DND-41 (cell line): ENCODE results near the gene CANX.

Source experiments
- ATAC-seq: fragments of 200-7000 bp; cut with Tn5 transposase; 3 replicates; pipeline ENCODE4 v1.9.1; 2021; ENCODE audit warnings: low read depth; ENCODE audit not compliant: insufficient read depth
- DNase-seq: peaks from one replicate; pipeline ENCODE4 v3.0.0-alpha.2; 2020
- H2AFZ ChIP-seq: 2 replicates; pipeline ENCODE4 v1.6.0; 2012; ENCODE audit warnings: low read depth, low read length
- H3K27ac ChIP-seq: 2 replicates; pipeline ENCODE4 v1.5.1; 2012; ENCODE audit warnings: low read length, inconsistent platforms
- H3K27me3 ChIP-seq: fragments of 200-600 bp; sonication (generic); 2 replicates; pipeline ENCODE4 v1.6.0; 2012; ENCODE audit warnings: low read length, mild to moderate bottlenecking, inconsistent platforms; ENCODE audit not compliant: insufficient read depth, poor library complexity
- H3K36me3 ChIP-seq: 2 replicates; pipeline ENCODE4 v1.5.1; 2012; ENCODE audit warnings: low read length, inconsistent platforms; ENCODE audit not compliant: insufficient read depth
- H3K4me1 ChIP-seq: 2 replicates; pipeline ENCODE4 v1.5.1; 2012; ENCODE audit warnings: mild to moderate bottlenecking, low read length; ENCODE audit not compliant: insufficient read depth
- H3K4me2 ChIP-seq: 2 replicates; pipeline ENCODE4 v1.6.0; 2012; ENCODE audit warnings: mild to moderate bottlenecking, moderate library complexity, low read length, inconsistent platforms; ENCODE audit not compliant: insufficient read depth
- H3K4me3 ChIP-seq, 2 experiments: fragments of 200-600 bp in 1 of 2; shearing (Covaris generic) in 1 of 2; 2 replicates each; pipeline ENCODE4 v1.5.1; 2012 to 2016; ENCODE audit warnings: inconsistent platforms in 2 of 2, low read length in 2 of 2, mild to moderate bottlenecking in 2 of 2, low read depth in 1 of 2, moderate library complexity in 1 of 2
- H3K79me2 ChIP-seq: 2 replicates; pipeline ENCODE4 v1.6.0; 2012; ENCODE audit warnings: low read length, inconsistent platforms; ENCODE audit not compliant: insufficient read depth
- H3K9ac ChIP-seq: 2 replicates; pipeline ENCODE4 v1.6.0; 2012; ENCODE audit warnings: low read depth, mild to moderate bottlenecking, inconsistent platforms, low read length, moderate library complexity
- H3K9me3 ChIP-seq: 2 replicates; pipeline ENCODE4 v1.5.1; 2012; ENCODE audit warnings: low read length, moderate library complexity, mild to moderate bottlenecking, inconsistent platforms; ENCODE audit not compliant: insufficient read depth, severe bottlenecking
- H4K20me1 ChIP-seq: 2 replicates; pipeline ENCODE4 v1.6.0; 2012; ENCODE audit warnings: low read length; ENCODE audit not compliant: insufficient read depth
- CTCF ChIP-seq: IDR thresholded peaks from 2 replicates; pipeline ENCODE4 v1.5.1; 2012; ENCODE audit warnings: borderline replicate concordance, low read length, moderate library complexity, mild to moderate bottlenecking; ENCODE audit not compliant: poor library complexity, severe bottlenecking; ENCODE audit errors: extremely low read depth
- EZH2 ChIP-seq: IDR thresholded peaks from 3 replicates; pipeline ENCODE4 v1.6.1; 2012; ENCODE audit warnings: borderline replicate concordance, low read depth, mild to moderate bottlenecking, moderate library complexity, low read length, inconsistent platforms; ENCODE audit not compliant: severe bottlenecking

The CANX gene

GRCh38 chr5:179729727-179730126 is 31.0 kb downstream of the CANX start:
- Histone ChIP-seq H3K9me3 (no peaks in the 10 kb centered on the region), H3K27ac (no peak overlapping the region), H4K20me1 (peaks cover 10% of the 10 kb centered on the region; the same call in 1 of the 2 replicates), H3K36me3 (peaks cover 61% of the 10 kb centered on the region), H3K9ac (no peak overlapping the region), H3K4me1 (peaks cover 22% of the 10 kb centered on the region), H3K4me3 (no peak overlapping the region), H3K4me2 (no peak overlapping the region), H3K79me2 (peaks cover 21% of the 10 kb centered on the region), H2AFZ (no peak overlapping the region), H3K27me3 (no peaks in the 10 kb centered on the region)
- DNase-seq = no peak
- no peak for ATAC-seq
- TF ChIP-seq CTCF = no peak
- TF ChIP-seq EZH2 = no peak

- Histone ChIP-seq H3K79me2 (peaks cover 27% of the 10 kb centered on the region), H2AFZ (no peak overlapping the region), H4K20me1 (peaks cover 14% of the 10 kb centered on the region; the same call in 1 of the 2 replicates), H3K4me3 (no peak overlapping the region), H3K36me3 (peaks cover 54% of the 10 kb centered on the region), H3K4me2 (no peak overlapping the region), H3K27me3 (no peaks in the 10 kb centered on the region), H3K27ac (no peak overlapping the region), H3K4me1 (peaks cover 28% of the 10 kb centered on the region), H3K9ac (no peak overlapping the region), H3K9me3 (no peaks in the 10 kb centered on the region)
- TF ChIP-seq EZH2 = no peak
- TF ChIP-seq CTCF = no peak
- DNase-seq (no peak), ATAC-seq (no peak)
Measured at GRCh38 chr5:179730356-179730755, 31.6 kb downstream of the CANX start.

GRCh38 chr5:179730852-179731251 is 32.1 kb downstream of the CANX start:
- Histone ChIP-seq H3K27me3 (no peaks in the 10 kb centered on the region), H3K79me2 (peaks cover 32% of the 10 kb centered on the region), H4K20me1 (peaks cover 16% of the 10 kb centered on the region), H3K4me3 (no peak overlapping the region), H2AFZ (no peak overlapping the region), H3K9ac (no peak overlapping the region), H3K27ac (no peak overlapping the region), H3K36me3 (peaks cover 54% of the 10 kb centered on the region), H3K9me3 (no peaks in the 10 kb centered on the region), H3K4me1 (peaks cover 33% of the 10 kb centered on the region), H3K4me2 (no peak overlapping the region)
- TF ChIP-seq CTCF (no peak), EZH2 (no peak)
- no peak for DNase-seq
- no peak for ATAC-seq
